Measurements from ENCODE around the gene WRAP53. TPM values are rescaled to one million over a fixed set of nuclear protein-coding genes. Genes with fewer than 3 reads are reported as not detected.

Gene WRAP53
- total and polyA plus RNA-seq, 9 donors = 1.1 to 10.1 (median 6.1) TPM

DNA sequence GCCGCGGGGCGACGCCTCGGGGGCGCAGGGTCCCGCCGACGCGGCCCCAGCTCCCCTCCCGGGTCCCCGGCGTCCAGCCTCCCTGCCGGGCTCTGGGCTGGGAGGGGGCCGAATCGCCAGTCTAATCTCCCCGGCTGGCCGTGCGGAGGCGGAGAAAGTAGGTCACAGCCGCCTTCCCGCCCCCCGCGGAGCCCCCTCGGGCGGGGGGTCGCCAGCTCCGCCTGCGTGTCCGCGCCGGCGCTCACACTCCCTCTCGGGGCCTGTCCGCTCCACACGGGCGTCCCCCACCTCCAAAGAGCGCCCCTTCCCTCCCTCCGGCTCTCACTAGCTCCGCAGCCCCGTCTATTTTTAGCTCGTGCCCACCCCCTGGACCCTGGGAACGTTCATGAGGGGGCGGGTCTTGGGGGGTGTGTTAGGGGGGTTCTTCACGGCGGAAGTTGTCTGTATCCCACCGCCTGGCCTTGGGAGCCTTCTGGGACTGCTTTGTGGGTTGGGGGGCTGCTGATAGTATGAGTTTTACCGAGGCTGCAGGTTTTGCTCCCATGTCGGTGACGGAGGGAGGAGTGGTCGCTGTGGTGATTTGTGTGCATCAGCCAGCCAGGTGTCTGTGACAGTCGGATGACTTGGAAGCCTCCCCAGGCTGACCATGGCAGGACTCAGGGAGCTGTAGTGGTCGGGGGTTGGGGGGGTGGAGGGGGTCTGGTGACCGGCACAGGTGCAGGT, 36.5 kb upstream of the WRAP53 start:
- Histone ChIP-seq H3K27ac (peak overlapping the region; percentile 86), H3K9me3 (no peaks in the 10 kb centered on the region), H3K4me1 (ENCODE audit: insufficient read depth) (peaks cover 2% of the 10 kb centered on the region), H3K4me3 (peak overlapping the region; percentile 44), H3K36me3 (no peaks in the 10 kb centered on the region), H3K27me3 (no peaks in the 10 kb centered on the region)
- TF ChIP-seq POLR2A (IDR thresholded peaks at IDR 0.05) = no peak
- TF ChIP-seq, protein P1, sequence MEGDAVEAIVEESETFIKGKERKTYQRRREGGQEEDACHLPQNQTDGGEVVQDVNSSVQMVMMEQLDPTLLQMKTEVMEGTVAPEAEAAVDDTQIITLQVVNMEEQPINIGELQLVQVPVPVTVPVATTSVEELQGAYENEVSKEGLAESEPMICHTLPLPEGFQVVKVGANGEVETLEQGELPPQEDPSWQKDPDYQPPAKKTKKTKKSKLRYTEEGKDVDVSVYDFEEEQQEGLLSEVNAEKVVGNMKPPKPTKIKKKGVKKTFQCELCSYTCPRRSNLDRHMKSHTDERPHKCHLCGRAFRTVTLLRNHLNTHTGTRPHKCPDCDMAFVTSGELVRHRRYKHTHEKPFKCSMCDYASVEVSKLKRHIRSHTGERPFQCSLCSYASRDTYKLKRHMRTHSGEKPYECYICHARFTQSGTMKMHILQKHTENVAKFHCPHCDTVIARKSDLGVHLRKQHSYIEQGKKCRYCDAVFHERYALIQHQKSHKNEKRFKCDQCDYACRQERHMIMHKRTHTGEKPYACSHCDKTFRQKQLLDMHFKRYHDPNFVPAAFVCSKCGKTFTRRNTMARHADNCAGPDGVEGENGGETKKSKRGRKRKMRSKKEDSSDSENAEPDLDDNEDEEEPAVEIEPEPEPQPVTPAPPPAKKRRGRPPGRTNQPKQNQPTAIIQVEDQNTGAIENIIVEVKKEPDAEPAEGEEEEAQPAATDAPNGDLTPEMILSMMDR (IDR thresholded peaks at IDR 0.05) = peak in 1 of 3 donors; percentile 17
- peak; percentile 60 to 79 (median 69) for DNase-seq
- intact Hi-C loops (cut with DNase I) = loop anchor here in 2 of 4 donors (5.0 kb wide), 1 partner anchor 35 kb away; the partner anchor contains the start of genes TP53 (in 2 of the 2) and WRAP53 (in 2 of the 2)
- WGBS, 3 donors = 2 to 5% (median 2%) methylated on average over 34 to 54 of the region's 54 CpGs

DNA sequence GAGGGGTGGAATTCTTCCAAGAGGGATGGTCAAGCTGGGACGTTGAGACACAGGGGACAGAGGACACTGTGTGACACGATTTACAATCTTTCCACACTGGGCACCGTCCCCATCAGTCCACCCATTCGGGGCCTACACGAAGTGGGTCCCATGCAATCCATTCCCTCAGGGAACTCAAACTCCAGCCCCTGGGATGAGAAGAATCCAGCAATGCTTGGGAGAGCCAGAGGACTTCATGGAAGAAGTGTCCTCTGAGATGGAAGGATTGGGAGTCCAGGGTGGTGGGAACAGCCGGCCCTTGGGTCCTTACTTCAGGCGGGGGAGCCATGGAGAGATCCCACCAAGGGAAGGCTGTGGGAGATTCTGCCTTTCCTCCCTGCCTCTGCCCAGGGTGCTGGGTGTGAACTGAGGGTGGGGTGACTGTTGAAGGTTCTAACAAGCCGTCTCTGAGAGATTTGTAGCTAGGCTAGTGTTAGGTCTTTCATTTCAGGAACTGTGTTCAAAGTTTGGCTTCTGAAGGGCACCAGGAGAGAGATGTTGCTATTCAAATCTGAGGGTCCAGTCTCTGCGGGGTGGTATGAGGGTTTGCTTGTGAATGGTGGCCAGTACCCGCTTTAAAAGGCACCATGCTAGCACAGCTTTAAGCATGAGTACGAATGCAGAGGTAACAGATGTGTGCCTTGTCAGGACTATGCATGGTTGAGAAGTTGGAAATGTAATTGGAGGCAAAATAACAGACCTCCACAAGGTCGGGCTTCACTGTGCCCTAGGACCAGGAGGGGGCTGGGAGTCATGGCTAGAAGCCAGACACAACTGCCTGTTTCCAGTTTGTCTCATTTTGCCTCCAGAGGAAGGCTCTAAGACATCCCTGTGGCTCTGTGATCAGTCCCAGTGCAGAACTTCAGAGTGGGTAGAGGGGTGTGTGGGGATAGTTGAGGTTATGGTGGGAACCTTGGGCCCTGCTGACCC, 35.6 kb upstream of the WRAP53 start:
- intact Hi-C loops (cut with DNase I) = loop anchor here in 2 of 4 donors (5.0 kb wide), 1 partner anchor 35 kb away; the partner anchor contains the start of genes TP53 (in 2 of the 2) and WRAP53 (in 2 of the 2)
- DNase-seq = peak in 4 of 5 donors; percentile 39 to 64 (median 49)
- 46 to 49% (median 48%) methylated on average over 12 of the region's 12 CpGs for WGBS, 3 donors
- TF ChIP-seq EP300 (IDR thresholded peaks at IDR 0.05) (no peak), POLR2A (IDR thresholded peaks at IDR 0.05) (no peak)
- Histone ChIP-seq H3K4me3 (no peak overlapping the region), H3K36me3 (no peaks in the 10 kb centered on the region), H3K27me3 (no peaks in the 10 kb centered on the region), H3K9me3 (no peaks in the 10 kb centered on the region), H3K4me1 (ENCODE audit: insufficient read depth) (peaks cover 4% of the 10 kb centered on the region), H3K27ac (peak overlapping the region in 1 of 2 donors; percentile 86)

DNA sequence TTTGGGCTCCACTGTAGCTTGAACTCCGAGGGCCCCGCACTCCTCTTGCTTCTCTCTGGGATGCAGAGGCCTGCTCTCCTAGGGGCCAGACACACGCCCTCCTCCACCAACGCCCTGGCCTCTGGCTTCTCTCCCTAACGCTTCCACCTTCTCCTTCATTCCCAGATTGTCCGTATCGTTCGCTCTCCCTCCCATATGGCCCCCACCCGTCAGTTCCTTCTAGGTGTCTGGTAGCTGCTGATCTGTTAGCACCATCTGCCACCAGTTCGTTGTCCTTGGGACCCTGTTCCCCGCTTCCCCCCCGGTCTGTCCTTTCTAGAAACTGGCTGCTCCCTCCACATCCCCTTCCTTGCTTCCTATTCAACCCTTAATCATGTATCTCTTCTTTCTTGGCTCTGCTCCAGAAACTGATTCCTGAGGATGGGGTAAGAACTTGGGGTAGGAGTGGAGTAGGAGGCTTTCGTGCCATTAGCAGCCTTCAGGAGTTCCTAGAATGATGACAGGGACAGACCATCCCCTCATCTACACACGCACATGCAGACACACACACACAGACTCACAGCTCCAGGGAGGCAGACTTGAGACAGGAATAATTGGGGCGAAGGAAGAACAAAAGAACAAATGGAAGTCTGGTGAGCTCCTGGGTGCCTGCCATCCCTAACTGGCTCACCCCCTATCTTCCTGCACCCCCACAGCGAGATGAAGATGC, 33.3 kb upstream of the WRAP53 start:
- no peak overlapping the region for H3K4me3 ChIP-seq
- H3K36me3 ChIP-seq = no peaks in the 10 kb centered on the region
- intact Hi-C loops (cut with DNase I) = loop anchor here in 2 of 4 donors (5.0 kb wide), 1 partner anchor 32 kb away; the partner anchor contains the start of genes TP53 (in 2 of the 2) and WRAP53 (in 2 of the 2)
- no peaks in the 10 kb centered on the region for H3K9me3 ChIP-seq
- DNase-seq = no peak
- H3K4me1 ChIP-seq (ENCODE audit: insufficient read depth) = peaks cover 4% of the 10 kb centered on the region
- H3K27ac ChIP-seq = no peak overlapping the region
- no peak for TF ChIP-seq POLR2A (IDR thresholded peaks at IDR 0.05)
- WGBS, 3 donors = 54 to 63% (median 57%) methylated on average over 16 of the region's 16 CpGs
- H3K27me3 ChIP-seq = no peaks in the 10 kb centered on the region

DNA sequence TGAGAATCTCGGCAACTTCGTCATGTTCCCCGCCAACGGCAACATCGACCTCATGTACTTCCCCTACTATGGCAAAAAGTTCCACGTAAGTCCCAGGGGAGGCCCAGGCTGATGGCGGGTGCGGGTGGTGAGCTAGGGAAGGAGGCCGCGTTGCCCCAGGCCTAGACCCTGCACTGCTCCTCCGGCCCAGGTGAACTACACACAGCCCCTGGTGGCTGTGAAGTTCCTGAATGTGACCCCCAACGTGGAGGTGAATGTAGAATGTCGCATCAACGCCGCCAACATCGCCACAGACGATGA, 32.8 kb upstream of the WRAP53 start:
- Histone ChIP-seq H3K27me3 (no peaks in the 10 kb centered on the region), H3K9me3 (no peaks in the 10 kb centered on the region), H3K27ac (no peak overlapping the region), H3K4me3 (no peak overlapping the region), H3K36me3 (no peaks in the 10 kb centered on the region), H3K4me1 (ENCODE audit: insufficient read depth) (peaks cover 4% of the 10 kb centered on the region)
- TF ChIP-seq POLR2A (IDR thresholded peaks at IDR 0.05) (no peak), EP300 (IDR thresholded peaks at IDR 0.05) (no peak)
- 89 to 91% (median 90%) methylated on average over 17 of the region's 17 CpGs for WGBS, 3 donors
- intact Hi-C loops (cut with DNase I) = no loop called here
- DNase-seq = peak in 1 of 5 donors; percentile 31

DNA sequence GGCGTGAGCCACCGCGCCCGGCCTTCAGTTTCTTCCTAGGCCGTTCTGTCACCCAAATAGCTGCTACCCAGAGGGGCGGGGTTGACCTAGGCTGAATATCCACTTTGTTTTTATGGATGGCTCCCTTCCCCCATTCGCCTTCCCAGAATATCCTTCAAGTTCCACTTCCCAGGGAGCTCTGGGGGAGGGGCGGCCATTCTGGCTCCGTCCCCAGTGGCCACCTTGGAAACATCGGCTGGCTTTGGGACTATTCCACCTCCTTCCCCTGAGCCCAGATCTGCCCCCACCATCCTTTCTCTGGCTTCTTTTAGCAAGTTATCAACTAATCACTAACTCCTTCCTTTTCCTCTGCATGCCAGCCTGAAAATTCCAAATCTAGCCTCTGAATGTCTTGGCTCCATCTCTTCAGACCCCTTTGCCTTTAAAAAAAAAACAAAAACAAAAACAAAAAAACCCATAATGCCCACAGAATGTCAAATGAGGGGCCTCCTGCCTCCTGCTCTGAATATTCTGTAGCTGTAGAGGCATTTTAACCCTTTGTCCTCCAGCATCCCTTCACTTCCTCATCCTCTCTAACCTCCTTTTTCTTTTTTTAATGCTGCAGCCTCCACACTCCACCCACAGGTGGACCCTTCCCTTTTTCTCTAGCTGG, 31.2 kb upstream of the WRAP53 start:
- Histone ChIP-seq H3K27ac (peak overlapping the region in 1 of 2 donors; percentile 1), H3K36me3 (no peaks in the 10 kb centered on the region), H3K27me3 (no peaks in the 10 kb centered on the region), H3K4me3 (no peak overlapping the region), H3K4me1 (ENCODE audit: insufficient read depth) (peaks cover 4% of the 10 kb centered on the region), H3K9me3 (no peaks in the 10 kb centered on the region)
- TF ChIP-seq, protein P1 (IDR thresholded peaks at IDR 0.05) = no peak
- TF ChIP-seq POLR2A (IDR thresholded peaks at IDR 0.05) (no peak), EP300 (IDR thresholded peaks at IDR 0.05) (no peak)
- 13 to 17% (median 14%) methylated on average over 10 of the region's 10 CpGs for WGBS, 3 donors
- peak; percentile 73 to 87 (median 79) for DNase-seq
- intact Hi-C loops (cut with DNase I) = no loop called here
